HEK293T (cell line): ENCODE data around the gene ZNF277.

Experiments
- ARNT ChIP-seq: fragments of 450-650 bp; IDR thresholded peaks from 2 replicates; pipeline ENCODE4 v1.6.1; 2017; ENCODE audit warnings: mild to moderate bottlenecking
- CTBP1 ChIP-seq: fragments of 450-650 bp; IDR thresholded peaks from 2 replicates; pipeline ENCODE4 v1.6.1; 2016; ENCODE audit warnings: borderline replicate concordance
- FOXK2 ChIP-seq: fragments of 450-650 bp; IDR thresholded peaks from 2 replicates; pipeline ENCODE4 v1.6.1; 2016; ENCODE audit warnings: mild to moderate bottlenecking
- SUZ12 ChIP-seq: fragments of 450-650 bp; IDR thresholded peaks from 2 replicates; pipeline ENCODE4 v1.6.1; 2016; ENCODE audit warnings: mild to moderate bottlenecking

DNA sequence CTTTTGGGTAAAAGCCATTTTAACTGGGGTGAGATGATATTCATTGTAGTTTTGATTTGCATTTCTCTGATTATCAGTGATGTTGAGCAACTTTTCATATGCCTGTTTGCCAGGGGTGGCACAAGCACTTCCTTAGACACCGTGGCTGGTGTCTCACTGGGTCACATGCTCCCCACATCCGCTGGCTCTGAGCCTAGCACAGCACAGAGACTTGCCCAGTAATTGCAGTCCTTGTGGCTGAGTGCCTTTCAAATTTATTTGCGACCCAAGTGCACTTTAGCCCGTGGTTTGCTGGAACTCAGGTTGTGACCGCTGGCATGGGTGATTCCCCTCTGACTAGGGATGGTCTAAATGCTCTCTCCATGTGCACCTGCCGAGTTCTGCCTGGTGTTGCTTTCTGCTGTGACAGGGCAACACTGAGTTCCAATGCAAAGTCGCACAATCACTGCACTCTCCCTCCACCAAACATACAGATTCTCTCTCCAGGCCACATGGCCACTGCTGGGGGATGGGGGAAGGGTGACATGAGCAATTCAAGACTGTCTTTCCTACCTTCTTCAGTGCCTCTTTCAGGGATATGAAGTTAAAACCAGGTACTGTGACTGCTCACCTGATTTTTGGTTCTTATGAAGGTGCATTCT is 66.5 kb downstream of the ZNF277 start:
- TF ChIP-seq CTBP1 (no peak), ARNT (no peak), FOXK2 (no peak), SUZ12 (no peak)
